ENCODE measurements around the gene XXYLT1.

The XXYLT1 gene

GRCh38 chr3:195165265-195165609, 105.7 kb downstream of the XXYLT1 start:
- no peak for TF ChIP-seq CTCF (IDR thresholded peaks at IDR 0.05; ENCODE audit: control extremely low read depth, extremely low read depth, low read depth, missing control alignments)
- ChIA-PET POLR2A (no interaction called here), CTCF (no interaction called here)
- DNase-seq (ENCODE audit: extremely low spot score): no peak

DNA sequence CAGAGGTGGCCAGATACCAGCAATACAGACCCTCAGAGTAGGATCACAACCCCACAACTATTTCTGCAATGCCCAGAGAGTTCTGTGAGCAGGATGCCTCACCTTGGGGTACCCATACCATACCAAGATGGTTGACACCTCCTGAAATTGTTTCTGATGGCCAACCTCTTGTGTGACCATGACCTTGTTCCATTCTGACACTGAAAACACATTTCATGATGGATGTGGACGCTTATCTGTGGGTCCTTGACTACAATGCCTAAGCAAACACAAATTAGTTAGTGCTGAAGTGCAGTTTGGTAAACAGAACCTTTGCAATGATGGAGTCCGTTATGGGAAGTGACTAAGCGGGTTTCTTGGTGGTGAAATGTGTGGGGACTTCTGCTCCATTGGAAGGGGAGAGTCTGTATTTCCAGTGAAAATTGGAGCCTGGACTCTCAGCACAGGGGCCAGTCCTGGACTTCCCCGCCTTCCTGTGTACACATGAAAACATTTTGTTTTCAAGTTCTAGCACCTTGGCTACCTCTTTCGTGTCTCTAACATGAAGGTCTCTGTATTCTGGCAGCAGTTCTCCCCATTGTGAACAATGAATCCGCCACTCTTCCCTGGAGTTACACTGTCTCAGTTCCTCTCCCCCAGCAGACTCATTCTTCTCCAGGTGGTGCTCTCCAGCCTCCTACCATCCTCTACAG, 106.2 kb downstream of the XXYLT1 start:
- CTCF ChIA-PET: no interaction called here
- TF ChIP-seq CTCF (IDR thresholded peaks at IDR 0.05; ENCODE audit: control extremely low read depth, extremely low read depth, low read depth, missing control alignments): no peak
- POLR2A ChIA-PET: no interaction called here
- no peak for DNase-seq (ENCODE audit: extremely low spot score)

DNA sequence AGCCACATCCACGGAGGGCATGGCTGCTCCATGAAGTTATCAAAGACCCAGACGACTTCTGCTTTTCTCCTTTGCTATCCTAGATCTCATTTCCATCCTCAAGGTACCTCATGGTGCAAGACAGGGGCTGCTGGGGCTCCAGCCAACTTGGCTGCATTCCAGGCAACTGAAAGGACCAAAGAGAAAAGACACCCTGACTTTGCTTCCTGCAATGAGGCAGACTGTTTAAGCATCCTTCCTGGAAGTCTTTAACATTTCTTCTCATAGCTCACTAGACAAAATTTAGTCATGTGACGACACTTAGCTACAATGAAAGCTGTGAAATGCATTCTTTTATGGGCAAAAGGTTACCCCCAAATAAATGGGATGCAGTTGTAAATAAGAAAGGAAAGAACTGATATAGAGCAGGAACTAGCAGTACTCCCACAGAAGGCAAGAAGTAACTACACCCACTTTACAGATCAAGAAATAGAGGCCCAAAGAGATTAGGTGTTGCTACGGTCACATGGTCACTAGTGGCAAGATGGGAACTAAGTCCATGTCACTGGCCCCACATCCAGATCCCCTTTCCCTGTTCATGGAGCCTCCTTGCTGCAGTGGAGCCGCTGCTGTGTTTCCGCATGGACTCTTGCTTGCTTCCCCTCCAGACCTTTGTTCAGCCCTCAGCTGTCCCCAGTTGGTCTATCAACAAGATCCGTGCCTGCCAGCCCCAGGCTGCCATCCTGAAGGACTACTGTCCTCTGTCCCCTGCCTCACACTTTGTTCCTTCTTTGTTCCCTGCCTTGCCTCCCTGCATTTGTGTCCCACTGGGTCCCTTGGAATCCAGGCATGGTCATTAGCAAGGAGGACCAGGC, 107.0 kb downstream of the XXYLT1 start:
- no peak for DNase-seq (ENCODE audit: extremely low spot score)
- ChIA-PET POLR2A (no interaction called here), CTCF (interaction anchor here (1.0 kb wide), 1 partner anchor 19 kb away, joined by 3 read pairs; no protein-coding TSS in a partner anchor)
- no peak for TF ChIP-seq CTCF (IDR thresholded peaks at IDR 0.05; ENCODE audit: control extremely low read depth, extremely low read depth, low read depth, missing control alignments)

GRCh38 chr3:195162816-195163215, 108.1 kb downstream of the XXYLT1 start:
- ChIA-PET CTCF (interaction anchor here (1.8 kb wide), 1 partner anchor 8 kb away, joined by 3 read pairs; no protein-coding TSS in a partner anchor), POLR2A (no interaction called here)
- no peak for TF ChIP-seq CTCF (IDR thresholded peaks at IDR 0.05; ENCODE audit: control extremely low read depth, extremely low read depth, low read depth, missing control alignments)
- no peak for DNase-seq (ENCODE audit: extremely low spot score)

GRCh38 chr3:195162033-195162669, 108.8 kb downstream of the XXYLT1 start:
- POLR2A ChIA-PET: no interaction called here
- peak; percentile 61 for DNase-seq (ENCODE audit: extremely low spot score)
- TF ChIP-seq CTCF (IDR thresholded peaks at IDR 0.05; ENCODE audit: control extremely low read depth, extremely low read depth, low read depth, missing control alignments): no peak
- CTCF ChIA-PET: interaction anchor here (0.8 to 1.8 kb wide), 3 partner anchors 9 to 33 kb away, joined by 3 to 4 read pairs (median 4); no protein-coding TSS in a partner anchor

DNA sequence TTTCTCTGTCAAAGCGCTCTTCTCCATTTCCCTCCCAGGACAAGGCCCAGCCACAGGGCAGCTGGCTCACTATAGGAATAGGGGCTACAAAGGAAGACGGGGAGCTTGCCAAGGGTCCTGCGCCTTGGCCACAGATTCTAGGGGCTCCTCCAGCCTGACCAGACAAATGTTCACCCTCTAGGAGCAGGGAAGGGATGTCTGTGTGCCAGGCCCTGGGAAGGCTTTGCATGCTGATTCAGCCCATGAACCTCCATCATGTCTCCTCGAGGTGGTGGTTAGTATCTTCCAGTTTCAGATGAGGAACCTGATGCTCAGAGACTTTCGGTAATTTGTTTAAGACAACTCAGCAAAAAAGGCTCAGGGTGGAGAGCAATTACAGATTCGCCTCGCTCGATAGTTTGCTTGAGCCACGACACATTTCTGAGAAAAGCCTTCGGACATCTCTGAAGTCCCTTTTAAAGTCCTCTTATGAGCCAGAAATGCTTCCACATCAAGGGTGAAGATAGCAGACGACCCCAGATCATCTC, 110.0 kb downstream of the XXYLT1 start:
- ChIA-PET CTCF (interaction anchor here (2.0 kb wide), 1 partner anchor 12 kb away, joined by 6 read pairs; no protein-coding TSS in a partner anchor), POLR2A (no interaction called here)
- no peak for TF ChIP-seq CTCF (IDR thresholded peaks at IDR 0.05; ENCODE audit: control extremely low read depth, extremely low read depth, low read depth, missing control alignments)

More for the DNA sequence above, 110.0 kb downstream of the XXYLT1 start:
- DNase-seq (ENCODE audit: extremely low spot score): no peak

All from GM10248 (cell line).